HL-60 (cell line): ENCODE results near the gene CELA2B.

Experiments used
- DNase-seq, 2 experiments: peaks; one replicate each; pipeline ENCODE4 v3.0.0-alpha.2; 2010 to 2020; ENCODE audit warnings: low read depth in 1 of 2, low spot score in 1 of 2
- H3K27ac ChIP-seq: fragments of 250-450 bp; sonication (Bioruptor Pico); replicated peaks from 2 replicates; pipeline ENCODE4 v1.5.1; 2020; ENCODE audit warnings: mild to moderate bottlenecking, moderate library complexity
- H3K27me3 ChIP-seq: fragments of 250-450 bp; sonication (Bioruptor Pico); 2 replicates; pipeline ENCODE4 v1.5.1; 2021; ENCODE audit warnings: mild to moderate bottlenecking, moderate library complexity; ENCODE audit not compliant: insufficient read depth, poor library complexity, severe bottlenecking
- H3K4me3 ChIP-seq: replicated peaks from 2 replicates; pipeline ENCODE4 v1.5.1; 2011; ENCODE audit warnings: mild to moderate bottlenecking, control low read depth, low read length; ENCODE audit not compliant: insufficient read depth
- CTCF ChIP-seq: IDR thresholded peaks from one replicate; pipeline ENCODE4 v1.5.1; 2011; ENCODE audit warnings: low read length, control low read depth, inconsistent platforms; ENCODE audit not compliant: insufficient read depth
- GABPA ChIP-seq: IDR thresholded peaks from 2 replicates; pipeline ENCODE4 v1.6.1; 2012; ENCODE audit warnings: low read depth
- POLR2AphosphoS5 ChIP-seq: IDR thresholded peaks from 2 replicates; pipeline ENCODE4 v1.6.1; 2012; ENCODE audit warnings: low read depth
- REST ChIP-seq: IDR thresholded peaks from 2 replicates; pipeline ENCODE4 v1.6.1; 2012; ENCODE audit warnings: low read depth; ENCODE audit not compliant: insufficient replicate concordance
- SPI1 ChIP-seq: IDR thresholded peaks from 2 replicates; pipeline ENCODE4 v1.6.1; 2012; ENCODE audit warnings: low read depth, mild to moderate bottlenecking, borderline replicate concordance

CELA2B gene

GRCh38 chr1:15540186-15540585 is 64.3 kb downstream of the CELA2B start:
- TF ChIP-seq SPI1: no peak
- no peak for TF ChIP-seq CTCF
- TF ChIP-seq POLR2AphosphoS5: no peak
- TF ChIP-seq GABPA: no peak
- TF ChIP-seq REST: no peak
- H3K27ac ChIP-seq: no peak overlapping the region
- no peak overlapping the region for H3K4me3 ChIP-seq
- no peaks in the 10 kb centered on the region for H3K27me3 ChIP-seq
- DNase-seq: no peak
